Muscle of arm (tissue), 14 donors: ENCODE measurements around the gene SETD7. TPM values are rescaled to one million over a fixed set of nuclear protein-coding genes. Genes with fewer than 3 reads are reported as not detected.
A peak's percentile ranks its signal among the peaks of the same experiment; 100 is the strongest.

Experiments
- DNase-seq: peaks from one replicate; pipeline ENCODE4 v3.0.0-alpha.2; 2013
- long read RNA-seq, 11 donors: transcript quantifications; one replicate each; lab custom pipeline, GENCODE V29; 2026
- polyA plus RNA-seq, 12 donors: library from polyadenylated mRNA; unstranded; fragments of 120-200 nt; gene quantifications; one replicate each; pipeline ENCODE4 v1.2.1, GENCODE V29; 2013; ENCODE audit not compliant: insufficient read length in 12 of 12

The SETD7 gene
- polyA plus RNA-seq = 100 to 1,000 TPM in 1 of 12 donors, 10 to 100 TPM in 10, not detected in 1; 42.3 to 112 (median 91.6) TPM
- long read RNA-seq, donor 1, full-length matches to known transcripts = 1 of 1 reads
- long read RNA-seq, donor 1, partial matches to known transcripts = 0 of 1 reads
- long read RNA-seq, donor 1, other reads (novel, unspliced or antisense) = 0 of 1 reads
- long read RNA-seq, donor 2, full-length matches to known transcripts = 13 of 13 reads
- long read RNA-seq, donor 2, partial matches to known transcripts = 0 of 13 reads
- long read RNA-seq, donor 2, other reads (novel, unspliced or antisense) = 0 of 13 reads
- long read RNA-seq, donor 3, full-length matches to known transcripts = 6 of 6 reads
- long read RNA-seq, donor 3, partial matches to known transcripts = 0 of 6 reads
- long read RNA-seq, donor 3, other reads (novel, unspliced or antisense) = 0 of 6 reads
- long read RNA-seq, donor 4, full-length matches to known transcripts = 9 of 9 reads
- long read RNA-seq, donor 4, partial matches to known transcripts = 0 of 9 reads
- long read RNA-seq, donor 4, other reads (novel, unspliced or antisense) = 0 of 9 reads
- long read RNA-seq, donor 5, full-length matches to known transcripts = 28 of 28 reads
- long read RNA-seq, donor 5, partial matches to known transcripts = 0 of 28 reads
- long read RNA-seq, donor 5, other reads (novel, unspliced or antisense) = 0 of 28 reads
- long read RNA-seq, donor 6, full-length matches to known transcripts = 10 of 10 reads
- long read RNA-seq, donor 6, partial matches to known transcripts = 0 of 10 reads
- long read RNA-seq, donor 6, other reads (novel, unspliced or antisense) = 0 of 10 reads
- long read RNA-seq, donor 7, full-length matches to known transcripts = 15 of 15 reads
- long read RNA-seq, donor 7, partial matches to known transcripts = 0 of 15 reads
- long read RNA-seq, donor 7, other reads (novel, unspliced or antisense) = 0 of 15 reads
- long read RNA-seq, donor 8, full-length matches to known transcripts = 18 of 18 reads
- long read RNA-seq, donor 8, partial matches to known transcripts = 0 of 18 reads
- long read RNA-seq, donor 8, other reads (novel, unspliced or antisense) = 0 of 18 reads
- long read RNA-seq, donor 9, full-length matches to known transcripts = 14 of 14 reads
- long read RNA-seq, donor 9, partial matches to known transcripts = 0 of 14 reads
- long read RNA-seq, donor 9, other reads (novel, unspliced or antisense) = 0 of 14 reads
- long read RNA-seq, donor 10, full-length matches to known transcripts = 11 of 11 reads
- long read RNA-seq, donor 10, partial matches to known transcripts = 0 of 11 reads
- long read RNA-seq, donor 10, other reads (novel, unspliced or antisense) = 0 of 11 reads
- long read RNA-seq, donor 11, full-length matches to known transcripts = 13 of 24 reads
- long read RNA-seq, donor 11, partial matches to known transcripts = 11 of 24 reads
- long read RNA-seq, donor 11, other reads (novel, unspliced or antisense) = 0 of 24 reads

DNA sequence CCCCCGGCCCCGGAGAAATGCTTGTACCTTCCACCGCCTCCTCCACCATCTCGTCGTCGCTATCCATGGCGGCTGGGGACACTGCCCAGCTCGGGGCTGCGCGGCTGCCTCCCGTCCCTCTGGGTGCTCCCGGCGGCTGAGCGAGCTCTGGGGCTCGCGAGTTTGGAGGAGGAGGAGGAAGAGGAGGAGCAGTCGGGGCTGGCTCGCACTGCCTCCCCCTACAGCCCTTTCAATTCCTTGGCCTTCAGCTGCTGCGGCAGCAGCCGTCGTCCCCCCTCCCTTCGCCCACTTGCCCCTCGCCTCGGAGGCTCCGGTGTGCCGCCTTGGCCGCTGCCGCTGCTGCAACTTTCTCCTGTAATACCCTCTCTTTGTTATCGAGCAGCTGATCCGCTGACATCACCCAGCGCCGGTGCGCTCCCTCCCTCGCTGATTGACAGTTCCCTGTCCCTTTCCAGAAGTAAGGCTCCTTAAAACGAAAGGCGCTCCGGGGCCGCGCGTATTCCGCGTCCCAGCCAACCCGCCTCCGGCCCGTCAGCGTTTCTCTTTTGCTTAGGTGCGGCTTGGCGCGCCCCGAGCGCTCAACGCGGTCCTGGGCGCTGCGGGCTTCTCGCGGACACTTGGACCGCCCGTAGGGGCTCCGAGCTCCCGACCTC, at the start of gene SETD7:
TSS of gene SETD7 (minus strand) at position 149 of the 653 bp plus-strand sequence. CDS start at position 67, 82 bp downstream.
- DNase-seq = peak; percentile 88

GRCh38 chr4:139605516-139605915, 49.5 kb upstream of the SETD7 start:
- DNase-seq = no peak

- peak; percentile 52 for DNase-seq
These were observed 47.8 kb upstream of the SETD7 start for GRCh38 chr4:139603576-139604410.

- no peak for DNase-seq
These were observed 46.8 kb upstream of the SETD7 start for GRCh38 chr4:139602776-139603360.

DNA sequence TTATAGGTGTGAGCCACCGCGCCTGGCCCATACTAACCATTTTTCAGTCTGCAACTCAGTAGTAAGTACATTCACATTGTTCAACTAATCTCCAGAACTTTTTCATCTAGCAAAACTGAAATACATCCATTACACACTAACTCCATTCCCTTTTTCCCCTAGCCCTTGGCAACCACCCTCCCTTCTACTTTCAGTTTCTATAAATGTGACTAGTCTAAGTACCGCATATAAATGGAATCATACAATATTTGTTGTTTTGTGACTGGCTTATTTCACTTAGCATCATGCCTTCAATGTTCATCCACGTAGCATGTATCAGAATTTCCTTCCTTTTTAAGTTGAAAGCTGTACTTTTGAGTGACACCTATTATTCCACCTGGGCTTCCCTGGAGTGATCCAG, 44.6 kb upstream of the SETD7 start:
- no peak for DNase-seq

DNA sequence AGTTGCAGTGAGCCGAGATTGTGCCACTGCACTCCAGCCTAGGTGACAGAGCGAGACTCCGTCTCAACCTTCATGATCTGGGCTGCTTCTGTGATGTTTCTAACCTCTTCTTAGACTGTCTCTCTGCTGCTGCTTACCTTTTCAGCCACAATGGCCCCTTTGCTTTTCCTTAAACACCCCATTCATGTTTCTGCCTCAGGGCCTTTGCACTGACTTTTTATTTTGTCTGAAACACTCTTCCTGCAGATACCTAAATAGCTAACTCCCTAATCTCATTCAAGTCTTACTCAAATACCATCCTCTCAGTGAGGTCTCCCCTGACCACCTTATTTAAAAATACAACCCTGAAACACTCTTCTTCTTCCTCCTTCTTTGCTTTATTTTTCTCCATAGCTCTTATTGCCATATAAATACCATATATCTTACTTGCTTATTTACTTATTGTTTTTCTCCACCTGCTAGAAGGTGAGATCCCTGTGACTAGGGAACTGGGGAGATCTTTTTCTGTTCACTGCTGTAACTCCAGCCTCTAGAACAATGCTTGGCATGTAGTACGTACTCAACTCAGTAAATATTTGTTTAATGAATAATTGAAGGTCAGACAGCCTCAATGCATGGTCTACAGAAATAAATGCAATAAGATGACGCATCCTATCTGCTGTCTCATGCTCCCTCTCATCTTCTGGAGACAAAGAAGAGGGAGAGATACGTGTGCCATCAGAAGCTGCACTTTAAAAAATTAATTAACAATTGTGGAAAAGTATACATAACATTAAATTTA, 43.8 kb upstream of the SETD7 start:
- DNase-seq = no peak

- no peak for DNase-seq
These were observed 43.1 kb upstream of the SETD7 start for GRCh38 chr4:139599076-139599475.

DNA sequence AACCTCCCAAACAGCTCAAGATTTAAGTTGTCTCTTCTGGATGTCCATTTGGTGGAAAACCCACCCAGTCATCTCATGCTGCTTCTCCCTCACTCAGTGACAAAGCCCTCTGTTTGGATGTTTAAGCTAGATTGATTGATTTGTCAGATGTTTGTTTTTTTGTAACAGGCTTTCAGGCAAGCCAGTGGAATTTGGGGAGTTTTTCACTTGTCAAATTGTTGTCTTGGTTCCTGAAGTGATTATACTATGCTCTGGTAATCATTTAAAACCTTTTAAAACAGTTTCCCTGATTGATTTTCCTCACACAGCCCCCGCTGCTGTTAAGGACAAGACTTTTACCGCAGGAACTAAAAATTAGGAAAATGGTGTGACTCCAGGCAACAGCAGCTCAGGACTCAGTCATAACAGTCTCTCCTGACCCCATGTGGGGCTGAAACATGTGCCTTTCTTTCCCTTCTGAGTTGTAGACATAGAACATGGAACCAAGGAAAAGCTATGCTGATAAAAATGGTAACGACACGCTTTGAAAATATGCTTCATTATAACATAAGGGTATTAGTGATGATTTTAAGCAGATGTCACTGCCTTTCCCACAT, 40.8 kb upstream of the SETD7 start:
- DNase-seq = no peak

- DNase-seq = no peak
These were observed 40.1 kb upstream of the SETD7 start for GRCh38 chr4:139596034-139596683.

GRCh38 chr4:139594591-139595185, 38.7 kb upstream of the SETD7 start:
- no peak for DNase-seq

GRCh38 chr4:139593091-139593564, 37.1 kb upstream of the SETD7 start:
- no peak for DNase-seq

- DNase-seq = no peak
These were observed 33.5 kb upstream of the SETD7 start for GRCh38 chr4:139589336-139590018.

DNA sequence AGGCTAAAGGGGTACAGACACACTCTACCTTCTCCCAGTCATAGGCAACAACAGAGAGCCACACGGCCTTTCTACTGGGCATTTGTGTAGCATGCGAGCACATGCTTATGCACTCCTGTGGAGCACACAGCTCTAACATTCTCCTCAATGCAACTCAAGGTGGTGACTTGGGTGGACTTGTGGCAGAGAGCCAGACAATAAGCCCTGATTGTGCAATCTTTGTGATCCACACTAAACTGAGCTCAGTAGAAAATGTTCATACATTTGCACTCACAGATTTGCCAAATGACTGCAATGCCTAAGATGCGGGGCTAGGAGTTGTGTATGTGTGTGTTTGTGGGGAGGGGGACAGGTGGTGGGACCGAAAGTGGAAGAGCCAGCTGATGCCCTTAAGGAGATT, 31.4 kb upstream of the SETD7 start:
- DNase-seq = no peak

GRCh38 chr4:139585473-139585872, 29.5 kb upstream of the SETD7 start:
- DNase-seq = no peak

GRCh38 chr4:139584784-139585183, 28.8 kb upstream of the SETD7 start:
- DNase-seq = no peak

DNA sequence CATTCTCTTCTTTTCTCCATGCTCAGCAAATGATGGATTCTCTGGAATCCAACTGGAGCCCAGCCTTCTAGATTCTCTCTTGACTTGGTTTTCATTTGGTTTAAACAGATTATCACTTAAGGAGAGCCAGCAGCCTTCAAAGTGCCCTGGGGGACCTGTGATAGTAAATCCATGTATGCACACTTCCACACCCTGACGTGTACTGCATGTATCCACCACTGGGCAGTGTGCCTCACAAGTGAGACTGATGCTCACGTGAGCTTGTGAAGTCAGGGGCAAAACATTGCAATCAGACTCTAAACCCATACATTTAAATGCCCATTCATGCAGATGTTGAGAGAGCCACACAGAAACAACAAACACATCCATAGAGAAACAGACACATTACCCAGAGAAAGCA, 28.0 kb upstream of the SETD7 start:
- DNase-seq = no peak

DNA sequence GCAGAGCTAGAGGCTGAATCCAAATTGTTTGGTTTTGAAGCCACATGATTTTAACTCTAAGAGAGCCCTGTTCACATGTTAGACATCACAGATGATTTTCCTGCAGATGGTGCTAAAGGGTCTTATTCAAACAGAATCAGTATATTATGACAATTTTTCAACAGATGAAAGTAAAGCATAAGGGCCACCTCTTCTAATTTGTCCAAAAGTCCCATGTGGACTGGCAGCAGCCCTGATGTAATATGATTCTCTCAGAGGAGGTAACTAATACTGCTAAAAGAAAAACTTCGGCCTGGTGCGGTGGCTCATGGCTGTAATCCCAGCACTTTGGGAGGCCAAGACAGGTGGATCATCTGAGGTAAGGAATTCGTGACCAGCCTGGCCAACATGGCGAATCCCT, 26.0 kb upstream of the SETD7 start:
- DNase-seq = no peak
